ENCODE data around the gene MS4A4E. TPM values are rescaled to one million over a fixed set of nuclear protein-coding genes. Genes with fewer than 3 reads are reported as not detected.

Gene MS4A4E
- total and polyA plus RNA-seq, 2 experiments from 2014 or later: not detected

GRCh38 chr11:60182541-60183330, 60.2 kb downstream of the MS4A4E start, which contains the start of gene MS4A6A:
TSS of gene MS4A6A (minus strand) at chr11:60183083. CDS start at chr11:60181727, 1,356 bp downstream.
- H3K36me3 Mint-ChIP-seq (ENCODE audit: low read depth): peaks cover 7% of the 10 kb centered on the region
- H3K4me3 Mint-ChIP-seq: no peak within 1 kb of the TSS
- ATAC-seq (no peak), DNase-seq (ENCODE audit: low spot score) (no peak)
- Histone ChIP-seq H3K4me3 (no peak within 1 kb of the TSS), H3K79me2 (replicated peaks; ENCODE audit: insufficient read depth) (no peaks in the 10 kb centered on the region), H3K27me3 (ENCODE audit: insufficient read depth) (no peaks in the 10 kb centered on the region), H2AFZ (peak within 1 kb of the TSS; percentile 16), H3K9me2 (ENCODE audit: insufficient read depth) (0 out of 2 replicates have a peak, but pooled peaks cover 7% of the 10 kb centered on the region), H3F3A (replicated peaks; ENCODE audit: low read depth) (no peaks in the 10 kb centered on the region), H3K4me2 (no peak within 1 kb of the TSS), H3K36me3 (ENCODE audit: insufficient read depth) (no peaks in the 10 kb centered on the region; the same call in 1 of the 2 replicates), H3K4me1 (ENCODE audit: insufficient read depth) (no peaks in the 10 kb centered on the region), H4K20me1 (replicated peaks; ENCODE audit: insufficient read depth) (no peaks in the 10 kb centered on the region), H3K27ac (ENCODE audit: low read depth) (no peak within 1 kb of the TSS)
- TF ChIP-seq EZH2 (IDR thresholded peaks at IDR 0.05; ENCODE audit: low read depth, unreplicated experiment) (no peak), CTCF (conservative IDR thresholded peaks at IDR 0.05; ENCODE audit: low read depth in 2 of 2) (no peak), CREB1 (CRISPR knock-in tag; IDR thresholded peaks at IDR 0.05; ENCODE audit: low read depth) (no peak), ZNF114 (CRISPR knock-in tag; IDR thresholded peaks at IDR 0.05) (no peak)
- peaks cover 3% of the 10 kb centered on the region for H3K27me3 Mint-ChIP-seq (ENCODE audit: insufficient read depth, low read depth, poor library complexity)
- no peaks in the 10 kb centered on the region for H3K4me1 Mint-ChIP-seq
- H3K27ac Mint-ChIP-seq: no peak within 1 kb of the TSS
- H3K9me3 Mint-ChIP-seq: peaks cover 23% of the 10 kb centered on the region

- no peaks in the 10 kb centered on the region for H3K4me1 Mint-ChIP-seq
- Histone ChIP-seq H3K79me2 (replicated peaks; ENCODE audit: insufficient read depth) (no peaks in the 10 kb centered on the region), H3K27ac (ENCODE audit: low read depth) (no peak overlapping the region), H3K4me1 (ENCODE audit: insufficient read depth) (no peaks in the 10 kb centered on the region), H3K36me3 (ENCODE audit: insufficient read depth) (no peaks in the 10 kb centered on the region), H3F3A (replicated peaks; ENCODE audit: low read depth) (no peaks in the 10 kb centered on the region), H2AFZ (0 out of 2 replicates have a peak overlapping the region, but pooled peaks have one; percentile 14), H3K4me3 (no peak overlapping the region), H3K4me2 (no peak overlapping the region), H4K20me1 (replicated peaks; ENCODE audit: insufficient read depth) (no peaks in the 10 kb centered on the region), H3K9me2 (ENCODE audit: insufficient read depth) (peaks cover 7% of the 10 kb centered on the region; the same call in 1 of the 2 replicates), H3K27me3 (ENCODE audit: insufficient read depth) (no peaks in the 10 kb centered on the region)
- H3K27me3 Mint-ChIP-seq (ENCODE audit: insufficient read depth, low read depth, poor library complexity): no peaks in the 10 kb centered on the region
- H3K36me3 Mint-ChIP-seq (ENCODE audit: low read depth): no peaks in the 10 kb centered on the region
- ATAC-seq (no peak), DNase-seq (ENCODE audit: low spot score) (no peak)
- H3K9me3 Mint-ChIP-seq: peaks cover 3% of the 10 kb centered on the region
- no peak overlapping the region for H3K4me3 Mint-ChIP-seq
- no peak overlapping the region for H3K27ac Mint-ChIP-seq
- TF ChIP-seq JUNB (IDR thresholded peaks at IDR 0.05; ENCODE audit: unreplicated experiment) (no peak), CTCF (conservative IDR thresholded peaks at IDR 0.05; ENCODE audit: low read depth in 2 of 2) (no peak), NANOG (IDR thresholded peaks at IDR 0.05; ENCODE audit: borderline replicate concordance) (no peak), EZH2 (IDR thresholded peaks at IDR 0.05; ENCODE audit: low read depth, unreplicated experiment) (no peak), ZNF331 (CRISPR knock-in tag; IDR thresholded peaks at IDR 0.05; ENCODE audit: low read depth) (no peak), ETS1 (IDR thresholded peaks at IDR 0.05) (no peak)
These were observed 67.1 kb downstream of the MS4A4E start for GRCh38 chr11:60175860-60176275.
